ENCODE data around the gene SCG3.

Gene SCG3

DNA sequence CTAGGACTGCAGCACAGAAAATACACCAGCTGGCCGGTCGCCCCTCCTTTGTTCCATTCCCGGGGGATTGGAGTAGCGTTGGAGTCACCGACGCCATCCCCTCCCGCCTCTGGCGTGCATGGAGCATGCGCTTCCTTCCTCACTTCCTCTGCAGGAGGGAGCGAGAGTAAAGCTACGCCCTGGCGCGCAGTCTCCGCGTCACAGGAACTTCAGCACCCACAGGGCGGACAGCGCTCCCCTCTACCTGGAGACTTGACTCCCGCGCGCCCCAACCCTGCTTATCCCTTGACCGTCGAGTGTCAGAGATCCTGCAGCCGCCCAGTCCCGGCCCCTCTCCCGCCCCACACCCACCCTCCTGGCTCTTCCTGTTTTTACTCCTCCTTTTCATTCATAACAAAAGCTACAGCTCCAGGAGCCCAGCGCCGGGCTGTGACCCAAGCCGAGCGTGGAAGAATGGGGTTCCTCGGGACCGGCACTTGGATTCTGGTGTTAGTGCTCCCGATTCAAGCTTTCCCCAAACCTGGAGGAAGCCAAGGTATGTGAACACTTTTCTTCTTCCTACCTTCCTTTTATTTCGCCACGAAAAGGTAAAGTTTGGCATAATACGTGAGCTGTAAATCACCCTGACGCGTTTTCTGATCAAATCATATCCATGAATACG, at the start of gene SCG3:
Gene SCG3 (plus strand): TSS at position 201 of the 661 bp plus-strand sequence. CDS start 253 bp downstream, at position 454.
- Histone ChIP-seq H3K4me2 (ENCODE audit: low read depth, low read length, poor library complexity, severe bottlenecking) (no peak within 1 kb of the TSS), H3K9ac (ENCODE audit: low read length) (no peak within 1 kb of the TSS), H3K9me3 (ENCODE audit: insufficient read depth, low read length) (no peaks in the 10 kb centered on the region), H3K9me2 (replicated peaks; ENCODE audit: insufficient read depth, low read length) (no peaks in the 10 kb centered on the region), H3K79me2 (ENCODE audit: insufficient read depth, low read length) (no peaks in the 10 kb centered on the region), H3K4me3 (ENCODE audit: insufficient read depth, low read length, poor library complexity, severe bottlenecking) (no peak within 1 kb of the TSS), H3K36me3 (ENCODE audit: low read length) (no peaks in the 10 kb centered on the region), H2AFZ (ENCODE audit: low read depth, low read length, severe bottlenecking) (no peak within 1 kb of the TSS), H4K20me1 (ENCODE audit: low read depth, low read length) (no peaks in the 10 kb centered on the region), H3K27ac (ENCODE audit: low read depth, low read length) (no peak within 1 kb of the TSS), H3F3A (ENCODE audit: insufficient read depth) (no peaks in the 10 kb centered on the region), H3K27me3 (ENCODE audit: low read length) (0 out of 2 replicates have a peak, but pooled peaks cover 3% of the 10 kb centered on the region)
- no peak for TF ChIP-seq EZH2phosphoT487 (conservative IDR thresholded peaks at IDR 0.05; ENCODE audit: low read length)
- TF ChIP-seq, protein P1, sequence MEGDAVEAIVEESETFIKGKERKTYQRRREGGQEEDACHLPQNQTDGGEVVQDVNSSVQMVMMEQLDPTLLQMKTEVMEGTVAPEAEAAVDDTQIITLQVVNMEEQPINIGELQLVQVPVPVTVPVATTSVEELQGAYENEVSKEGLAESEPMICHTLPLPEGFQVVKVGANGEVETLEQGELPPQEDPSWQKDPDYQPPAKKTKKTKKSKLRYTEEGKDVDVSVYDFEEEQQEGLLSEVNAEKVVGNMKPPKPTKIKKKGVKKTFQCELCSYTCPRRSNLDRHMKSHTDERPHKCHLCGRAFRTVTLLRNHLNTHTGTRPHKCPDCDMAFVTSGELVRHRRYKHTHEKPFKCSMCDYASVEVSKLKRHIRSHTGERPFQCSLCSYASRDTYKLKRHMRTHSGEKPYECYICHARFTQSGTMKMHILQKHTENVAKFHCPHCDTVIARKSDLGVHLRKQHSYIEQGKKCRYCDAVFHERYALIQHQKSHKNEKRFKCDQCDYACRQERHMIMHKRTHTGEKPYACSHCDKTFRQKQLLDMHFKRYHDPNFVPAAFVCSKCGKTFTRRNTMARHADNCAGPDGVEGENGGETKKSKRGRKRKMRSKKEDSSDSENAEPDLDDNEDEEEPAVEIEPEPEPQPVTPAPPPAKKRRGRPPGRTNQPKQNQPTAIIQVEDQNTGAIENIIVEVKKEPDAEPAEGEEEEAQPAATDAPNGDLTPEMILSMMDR (IDR thresholded peaks at IDR 0.05; ENCODE audit: insufficient read depth, low read length, poor library complexity, severe bottlenecking), result no peak

- Histone ChIP-seq H2AFZ (ENCODE audit: low read depth, low read length, severe bottlenecking) (no peak overlapping the region), H3K79me2 (ENCODE audit: insufficient read depth, low read length) (no peaks in the 10 kb centered on the region), H3K9me3 (ENCODE audit: insufficient read depth, low read length) (no peaks in the 10 kb centered on the region), H3K4me2 (ENCODE audit: low read depth, low read length, poor library complexity, severe bottlenecking) (no peak overlapping the region), H3K27me3 (ENCODE audit: low read length) (no peaks in the 10 kb centered on the region), H3K4me3 (ENCODE audit: insufficient read depth, low read length, poor library complexity, severe bottlenecking) (no peak overlapping the region), H3F3A (ENCODE audit: insufficient read depth) (no peaks in the 10 kb centered on the region), H3K27ac (ENCODE audit: low read depth, low read length) (no peak overlapping the region), H3K9ac (ENCODE audit: low read length) (no peak overlapping the region), H3K9me2 (replicated peaks; ENCODE audit: insufficient read depth, low read length) (no peaks in the 10 kb centered on the region), H3K36me3 (ENCODE audit: low read length) (no peaks in the 10 kb centered on the region), H4K20me1 (ENCODE audit: low read depth, low read length) (no peaks in the 10 kb centered on the region)
- TF ChIP-seq, protein P1 (IDR thresholded peaks at IDR 0.05; ENCODE audit: insufficient read depth, low read length, poor library complexity, severe bottlenecking), result no peak
- TF ChIP-seq EZH2phosphoT487 (conservative IDR thresholded peaks at IDR 0.05; ENCODE audit: low read length), result no peak
Observed at GRCh38 chr15:51634591-51635198, 46.6 kb upstream of the SCG3 start.

- TF ChIP-seq EZH2phosphoT487 (conservative IDR thresholded peaks at IDR 0.05; ENCODE audit: low read length), result no peak
- TF ChIP-seq, protein P1 (IDR thresholded peaks at IDR 0.05; ENCODE audit: insufficient read depth, low read length, poor library complexity, severe bottlenecking), result no peak
- H2AFZ ChIP-seq (ENCODE audit: low read depth, low read length, severe bottlenecking), result no peak overlapping the region
- H3K9me3 ChIP-seq (ENCODE audit: insufficient read depth, low read length), result no peaks in the 10 kb centered on the region
- no peak overlapping the region for H3K27ac ChIP-seq (ENCODE audit: low read depth, low read length)
- H4K20me1 ChIP-seq (ENCODE audit: low read depth, low read length), result no peaks in the 10 kb centered on the region
- H3K4me3 ChIP-seq (ENCODE audit: insufficient read depth, low read length, poor library complexity, severe bottlenecking), result no peak overlapping the region
- no peaks in the 10 kb centered on the region for H3K79me2 ChIP-seq (ENCODE audit: insufficient read depth, low read length)
- H3K9me2 ChIP-seq (replicated peaks; ENCODE audit: insufficient read depth, low read length), result no peaks in the 10 kb centered on the region
- H3K36me3 ChIP-seq (ENCODE audit: low read length), result no peaks in the 10 kb centered on the region
- no peaks in the 10 kb centered on the region for H3F3A ChIP-seq (ENCODE audit: insufficient read depth)
- no peak overlapping the region for H3K4me2 ChIP-seq (ENCODE audit: low read depth, low read length, poor library complexity, severe bottlenecking)
- no peak overlapping the region for H3K9ac ChIP-seq (ENCODE audit: low read length)
- no peaks in the 10 kb centered on the region for H3K27me3 ChIP-seq (ENCODE audit: low read length)
Observed at GRCh38 chr15:51641490-51642130, 39.7 kb upstream of the SCG3 start.

Data from SU-DHL-6 (cell line).